HG03354 (cell line): ENCODE data around the gene VPS11.

Source experiments
- ATAC-seq: cut with Tn5 transposase; IDR thresholded peaks from one replicate; pipeline ENCODE4 v1.9.1; 2021; ENCODE audit warnings: mild to moderate bottlenecking; ENCODE audit not compliant: unreplicated experiment, poor library complexity, severe bottlenecking

The VPS11 gene

DNA sequence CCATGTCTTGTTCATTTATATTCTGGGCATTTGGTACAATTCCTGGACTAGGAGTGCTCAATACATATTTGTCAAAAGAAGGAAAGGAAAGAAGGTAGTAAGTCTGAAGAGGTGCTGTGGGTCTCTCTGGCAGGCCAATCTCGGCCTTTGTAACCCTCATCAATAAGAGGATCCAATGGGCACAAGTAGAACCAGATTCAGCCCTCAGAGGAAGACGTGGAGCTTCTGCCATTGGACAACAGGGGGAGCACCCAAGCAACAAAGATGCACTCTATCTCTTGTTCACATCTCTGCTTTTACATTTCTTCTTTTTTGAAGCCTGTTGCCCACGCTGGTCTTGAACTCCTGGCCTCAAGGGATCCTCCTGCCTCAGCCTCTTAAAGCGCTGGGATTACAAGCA, 2.2 kb upstream of the VPS11 start:
- no peak for ATAC-seq

DNA sequence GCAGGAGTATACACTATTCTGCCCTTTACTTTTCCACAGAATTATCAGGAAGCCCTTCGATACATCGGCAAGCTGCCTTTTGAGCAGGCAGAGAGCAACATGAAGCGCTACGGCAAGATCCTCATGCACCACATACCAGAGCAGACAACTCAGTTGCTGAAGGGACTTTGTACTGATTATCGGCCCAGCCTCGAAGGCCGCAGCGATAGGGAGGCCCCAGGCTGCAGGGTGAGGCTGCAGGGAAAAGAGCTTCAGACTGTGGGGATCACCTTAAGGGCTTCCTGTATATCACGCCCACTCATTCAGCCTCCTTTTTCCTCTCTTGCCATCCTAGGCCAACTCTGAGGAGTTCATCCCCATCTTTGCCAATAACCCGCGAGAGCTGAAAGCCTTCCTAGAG, 10.2 kb downstream of the VPS11 start:
- ATAC-seq = no peak

DNA sequence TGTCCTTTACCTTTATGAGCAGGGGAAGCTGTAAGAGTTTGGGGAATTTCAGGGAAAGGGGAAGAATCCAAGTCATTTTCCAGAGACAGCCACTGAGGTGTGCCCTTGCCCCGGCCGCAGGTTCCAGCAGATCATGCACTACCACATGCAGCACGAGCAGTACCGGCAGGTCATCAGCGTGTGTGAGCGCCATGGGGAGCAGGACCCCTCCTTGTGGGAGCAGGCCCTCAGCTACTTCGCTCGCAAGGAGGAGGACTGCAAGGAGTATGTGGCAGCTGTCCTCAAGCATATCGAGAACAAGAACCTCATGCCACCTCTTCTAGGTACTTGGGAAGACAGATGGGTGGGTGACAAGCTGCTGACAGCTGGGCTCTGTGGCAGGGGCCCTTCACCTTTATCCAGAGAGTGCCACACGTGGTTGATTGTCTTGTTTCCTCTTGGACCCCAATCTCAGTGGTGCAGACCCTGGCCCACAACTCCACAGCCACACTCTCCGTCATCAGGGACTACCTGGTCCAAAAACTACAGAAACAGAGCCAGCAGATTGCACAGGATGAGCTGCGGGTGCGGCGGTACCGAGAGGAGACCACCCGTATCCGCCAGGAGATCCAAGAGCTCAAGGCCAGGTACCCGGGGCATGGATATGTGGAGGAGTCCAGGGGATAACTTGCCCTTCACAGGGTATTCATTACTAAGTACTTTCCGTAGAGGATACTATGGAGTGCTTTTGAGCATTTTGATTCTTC, 11.2 kb downstream of the VPS11 start:
- no peak for ATAC-seq

DNA sequence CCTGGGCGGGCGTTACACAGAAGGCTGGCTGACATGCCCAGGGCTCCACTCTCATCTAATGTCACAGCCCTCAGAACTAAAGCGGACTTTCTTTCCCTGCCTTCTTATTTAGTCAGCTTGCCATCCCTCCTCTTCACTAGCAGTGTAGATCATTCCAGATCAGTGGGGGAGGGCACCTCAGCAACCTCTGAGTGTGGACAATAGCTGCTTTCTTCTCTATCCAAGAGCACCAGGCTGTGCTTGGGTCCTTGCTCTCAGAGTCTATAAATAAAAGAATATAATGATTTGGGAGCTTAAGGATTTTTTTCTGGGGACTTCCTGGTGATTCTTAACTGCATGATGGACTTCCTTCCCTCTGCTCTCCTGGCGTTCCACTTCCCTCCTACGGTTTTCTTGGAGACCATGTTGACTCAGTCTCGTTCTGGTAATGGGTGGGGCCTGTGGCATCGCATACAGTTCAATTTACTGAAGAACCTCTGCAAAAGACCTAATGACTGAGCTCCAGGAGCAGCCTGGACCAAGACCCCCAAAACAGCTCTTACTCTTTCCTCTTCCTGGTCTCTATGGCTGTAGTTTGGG, 14.2 kb downstream of the VPS11 start:
- no peak for ATAC-seq

DNA sequence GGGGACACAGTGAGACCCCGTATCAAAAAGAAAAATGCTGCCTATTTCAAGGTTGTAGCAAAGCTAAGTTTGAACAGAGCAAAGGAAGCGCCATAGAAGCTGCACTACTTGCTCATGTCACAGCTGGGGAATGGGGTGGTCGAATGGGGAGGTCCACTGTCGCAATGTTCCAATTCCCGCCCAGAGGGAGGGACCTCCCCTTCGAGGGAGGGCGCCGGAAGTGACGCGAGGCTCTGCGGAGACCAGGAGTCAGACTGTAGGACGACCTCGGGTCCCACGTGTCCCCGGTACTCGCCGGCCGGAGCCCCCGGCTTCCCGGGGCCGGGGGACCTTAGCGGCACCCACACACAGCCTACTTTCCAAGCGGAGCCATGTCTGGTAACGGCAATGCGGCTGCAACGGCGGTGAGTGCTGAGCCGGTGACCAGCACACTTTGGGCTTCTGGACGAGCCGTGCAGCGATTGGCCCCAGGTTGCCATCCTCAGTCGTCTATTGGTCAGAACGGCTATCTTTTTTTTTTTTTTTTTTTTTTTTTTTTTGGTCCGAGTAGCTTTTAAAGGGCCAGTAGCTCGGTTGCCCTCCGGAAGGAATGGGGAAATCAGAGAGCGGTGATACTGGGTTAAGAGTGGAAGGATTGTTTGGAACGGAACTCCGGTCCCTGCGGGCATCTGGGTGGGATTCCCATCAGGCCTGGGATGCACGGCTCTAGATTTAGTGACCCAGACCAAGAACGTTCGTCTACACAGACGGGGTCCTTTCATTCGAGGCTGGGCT, 17.2 kb downstream of the VPS11 start, which contains the start of gene HMBS:
TSS of gene HMBS (plus strand) at position 219 of the 774 bp plus-strand sequence. CDS start at position 372, 153 bp downstream.
- ATAC-seq = peak; percentile 91

DNA sequence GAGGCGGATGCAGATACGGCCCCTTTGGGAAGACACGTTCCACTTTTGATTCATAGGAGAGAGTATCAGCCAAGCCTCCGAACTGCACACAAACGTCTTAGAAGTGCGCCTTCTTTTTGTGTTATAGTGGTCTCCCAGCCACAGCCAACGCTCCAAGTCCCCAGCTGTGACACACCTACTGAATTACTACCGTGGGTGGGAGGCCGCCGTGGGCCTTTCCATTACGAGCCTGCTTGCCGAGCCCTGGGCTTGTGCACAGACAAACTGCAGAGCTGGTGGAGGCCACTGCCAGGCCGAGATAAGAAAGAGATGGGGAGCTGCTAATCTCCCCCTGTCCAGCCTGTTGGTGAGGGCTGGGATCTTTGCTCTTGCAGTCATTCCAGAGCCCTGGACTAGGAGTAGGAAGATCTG, 17.8 kb downstream of the VPS11 start:
- peak; percentile 10 for ATAC-seq

DNA sequence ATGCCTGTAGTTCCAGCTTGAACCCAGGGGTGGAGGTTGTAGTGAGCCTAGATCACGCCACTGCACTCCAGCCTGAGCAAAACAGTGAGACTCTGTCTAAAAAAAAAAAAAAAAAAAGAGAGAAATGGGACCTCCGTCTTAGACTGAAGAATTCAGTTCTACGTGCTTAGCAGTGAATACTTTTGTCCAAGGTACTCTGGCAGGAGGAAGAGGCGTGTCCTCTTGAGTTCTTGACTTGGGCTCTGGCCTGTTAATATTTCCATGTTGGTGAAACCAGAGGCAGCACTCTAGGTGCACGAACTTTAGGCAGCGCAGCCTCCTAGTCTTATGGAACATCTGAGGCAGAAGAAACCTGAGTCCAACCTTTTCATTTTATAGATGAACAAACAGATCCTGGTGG, 19.5 kb downstream of the VPS11 start:
- no peak for ATAC-seq

DNA sequence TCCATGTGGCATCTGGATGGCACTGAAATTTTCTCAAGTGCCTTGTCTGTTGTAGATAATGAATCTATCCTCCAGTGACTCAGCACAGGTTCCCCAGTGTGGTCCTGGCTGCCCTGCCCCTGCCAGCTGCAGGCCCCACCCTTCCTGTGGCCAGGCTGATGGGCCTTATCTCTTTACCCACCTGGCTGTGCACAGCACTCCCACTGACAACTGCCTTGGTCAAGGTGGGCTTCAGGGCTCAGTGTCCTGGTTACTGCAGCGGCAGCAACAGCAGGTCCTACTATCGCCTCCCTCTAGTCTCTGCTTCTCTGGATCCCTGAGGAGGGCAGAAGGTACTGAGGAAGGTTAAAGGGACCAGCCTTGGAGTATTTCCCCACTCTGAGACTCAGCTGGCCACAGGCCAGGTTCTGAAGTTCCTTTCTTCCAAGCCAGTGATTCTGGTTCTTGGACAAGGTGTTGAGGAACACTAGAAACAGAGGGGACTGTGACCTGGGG, 20.2 kb downstream of the VPS11 start:
- no peak for ATAC-seq

DNA sequence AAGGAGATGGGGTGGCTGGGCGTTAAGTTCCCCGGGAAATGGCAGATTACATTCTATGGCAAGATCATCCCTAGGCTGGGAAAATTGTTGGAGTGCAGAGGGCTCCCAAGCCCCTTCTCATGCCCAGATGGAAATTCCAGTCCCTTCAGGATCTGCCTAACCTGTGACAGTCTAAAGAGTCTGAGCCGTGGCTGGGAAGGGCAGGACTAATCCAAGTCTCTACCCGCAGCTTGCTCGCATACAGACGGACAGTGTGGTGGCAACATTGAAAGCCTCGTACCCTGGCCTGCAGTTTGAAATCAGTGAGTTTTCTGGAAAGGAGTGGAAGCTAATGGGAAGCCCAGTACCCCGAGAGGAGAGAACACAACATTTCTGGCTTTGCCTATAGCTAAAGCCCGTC, 20.8 kb downstream of the VPS11 start:
- no peak for ATAC-seq

DNA sequence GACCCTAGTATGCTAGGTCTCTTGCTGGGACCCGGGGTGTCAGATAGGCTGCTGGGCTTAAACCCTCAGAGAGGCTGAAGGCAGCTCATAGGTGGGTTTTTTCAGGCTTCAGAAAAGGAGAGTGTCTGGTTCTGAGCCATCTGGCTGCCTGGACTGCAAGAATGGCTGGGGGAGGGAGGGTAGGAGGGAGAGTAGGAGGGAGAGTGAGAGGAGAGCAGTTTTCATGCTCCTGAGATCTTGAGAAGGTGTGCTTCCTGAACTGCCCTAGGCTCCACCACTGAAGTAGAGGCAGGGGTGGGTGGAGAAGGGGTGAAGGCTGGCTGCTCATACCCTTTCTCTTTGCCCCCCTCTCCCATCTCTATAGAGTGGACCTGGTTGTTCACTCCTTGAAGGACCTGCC, 21.7 kb downstream of the VPS11 start:
- ATAC-seq = no peak

DNA sequence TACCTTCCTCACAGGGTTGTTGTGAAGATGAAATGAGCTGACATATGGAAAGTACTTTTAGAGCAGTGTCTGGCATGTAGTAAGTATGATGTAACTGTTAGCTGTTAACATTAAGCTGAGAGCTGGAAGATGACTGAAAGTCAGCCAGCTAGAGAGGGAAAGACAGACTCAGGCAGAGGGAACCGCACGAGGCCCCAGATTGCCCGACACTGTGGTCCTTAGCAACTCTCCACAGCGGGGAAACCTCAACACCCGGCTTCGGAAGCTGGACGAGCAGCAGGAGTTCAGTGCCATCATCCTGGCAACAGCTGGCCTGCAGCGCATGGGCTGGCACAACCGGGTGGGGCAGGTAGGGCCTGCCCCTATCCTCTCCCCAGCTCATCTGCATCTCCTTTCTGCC, 23.6 kb downstream of the VPS11 start:
- ATAC-seq = no peak

DNA sequence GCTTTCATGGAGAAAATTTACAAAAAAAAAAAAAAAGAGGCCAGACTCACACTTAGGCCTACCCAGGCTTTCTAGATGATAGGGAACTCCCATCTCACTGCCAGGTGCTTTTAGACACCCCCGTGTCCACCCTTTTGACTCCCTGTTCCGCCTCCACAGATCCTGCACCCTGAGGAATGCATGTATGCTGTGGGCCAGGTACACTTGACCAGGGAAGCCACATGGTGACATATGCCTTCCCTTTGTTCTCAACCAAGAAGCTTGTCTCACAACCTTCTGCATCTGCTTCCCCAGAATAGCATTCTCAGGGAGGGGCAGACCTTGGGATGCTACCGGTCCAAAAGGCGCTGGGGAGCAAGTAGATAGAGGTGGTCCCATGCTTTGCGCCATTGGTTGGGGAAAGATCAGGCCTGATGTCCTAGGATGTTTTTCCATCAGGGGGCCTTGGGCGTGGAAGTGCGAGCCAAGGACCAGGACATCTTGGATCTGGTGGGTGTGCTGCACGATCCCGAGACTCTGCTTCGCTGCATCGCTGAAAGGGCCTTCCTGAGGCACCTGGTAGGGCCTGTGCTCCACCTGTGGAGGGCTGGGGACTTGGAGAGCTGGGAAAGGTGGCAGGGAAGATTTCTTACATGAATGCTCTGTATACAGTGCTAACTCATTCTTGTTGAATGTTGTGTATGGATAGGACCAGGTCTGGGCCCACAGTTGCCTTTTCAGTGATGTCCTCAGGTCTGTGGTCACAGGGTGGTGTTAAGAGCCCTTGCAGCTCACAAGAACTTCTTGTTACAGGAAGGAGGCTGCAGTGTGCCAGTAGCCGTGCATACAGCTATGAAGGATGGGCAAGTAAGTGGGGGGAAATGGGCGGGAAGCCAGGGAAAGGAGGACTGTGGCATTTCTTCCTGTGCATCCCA, 24.6 kb downstream of the VPS11 start:
- no peak for ATAC-seq

DNA sequence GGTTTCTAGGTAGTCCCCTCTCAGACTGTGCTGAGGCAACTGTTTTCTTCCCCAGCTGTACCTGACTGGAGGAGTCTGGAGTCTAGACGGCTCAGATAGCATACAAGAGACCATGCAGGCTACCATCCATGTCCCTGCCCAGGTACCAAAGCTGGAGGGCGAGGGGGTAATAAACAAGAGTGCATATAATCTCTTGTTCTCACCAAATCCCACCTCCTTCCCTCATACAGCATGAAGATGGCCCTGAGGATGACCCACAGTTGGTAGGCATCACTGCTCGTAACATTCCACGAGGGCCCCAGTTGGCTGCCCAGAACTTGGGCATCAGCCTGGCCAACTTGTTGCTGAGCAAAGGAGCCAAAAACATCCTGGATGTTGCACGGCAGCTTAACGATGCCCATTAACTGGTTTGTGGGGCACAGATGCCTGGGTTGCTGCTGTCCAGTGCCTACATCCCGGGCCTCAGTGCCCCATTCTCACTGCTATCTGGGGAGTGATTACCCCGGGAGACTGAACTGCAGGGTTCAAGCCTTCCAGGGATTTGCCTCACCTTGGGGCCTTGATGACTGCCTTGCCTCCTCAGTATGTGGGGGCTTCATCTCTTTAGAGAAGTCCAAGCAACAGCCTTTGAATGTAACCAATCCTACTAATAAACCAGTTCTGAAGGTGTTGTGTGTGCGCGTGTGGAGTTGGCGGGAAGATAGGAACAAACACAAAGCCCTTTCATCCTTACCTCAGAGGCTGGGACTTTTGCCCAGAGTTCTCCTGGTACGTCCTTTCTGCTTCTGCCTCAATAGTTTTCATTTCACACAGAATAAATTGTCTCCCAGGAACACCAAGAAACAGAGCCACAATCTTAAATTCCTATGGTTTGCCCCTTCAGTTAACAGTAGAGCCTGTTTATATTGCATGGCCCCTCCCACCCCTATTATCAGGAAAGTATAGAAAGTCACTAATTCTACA, 25.5 kb downstream of the VPS11 start:
- ATAC-seq = no peak

DNA sequence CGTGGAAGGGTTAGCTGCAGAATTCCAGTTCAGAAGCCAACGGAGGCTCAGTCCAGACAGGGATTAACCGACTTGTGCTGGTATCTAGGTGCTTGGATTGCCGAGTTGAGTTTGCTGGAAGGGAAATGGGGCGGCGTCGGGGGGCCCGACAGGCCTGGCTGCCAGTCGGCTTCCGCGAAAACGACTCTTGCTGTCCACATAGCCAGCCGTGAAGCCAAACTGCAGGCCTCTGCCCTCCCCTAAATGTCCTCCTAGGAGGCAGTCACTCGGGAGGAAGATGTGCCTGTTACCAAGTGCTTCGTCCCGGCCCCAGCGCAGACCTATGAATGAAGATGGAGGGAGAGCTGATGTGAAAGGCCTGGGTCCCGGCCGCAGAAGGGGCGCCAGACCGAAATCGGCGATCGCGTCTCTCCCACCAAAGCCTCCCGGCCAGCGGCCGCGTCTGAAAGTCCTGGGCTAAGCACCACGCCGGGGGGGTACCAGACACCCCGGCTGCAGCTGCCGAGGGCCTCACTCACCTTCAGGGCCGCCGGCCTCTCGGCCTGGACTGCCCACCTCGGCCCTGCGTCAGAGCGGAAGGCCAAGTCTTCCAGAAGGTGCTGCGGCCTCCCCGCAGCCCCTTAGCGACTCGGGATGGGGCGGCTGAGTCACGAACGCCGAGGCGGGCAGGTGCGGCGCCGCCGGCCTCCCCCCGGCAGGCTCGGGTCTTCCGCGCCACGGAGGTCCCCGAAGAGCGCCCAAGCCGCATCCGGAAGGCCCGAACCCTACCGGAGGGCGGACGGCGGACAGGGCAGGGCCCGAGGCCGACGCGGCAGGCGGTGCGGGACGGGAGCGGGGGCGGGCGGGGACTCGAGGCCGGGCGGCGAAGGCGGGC, 26.6 kb downstream of the VPS11 start:
- ATAC-seq = peak; percentile 7

DNA sequence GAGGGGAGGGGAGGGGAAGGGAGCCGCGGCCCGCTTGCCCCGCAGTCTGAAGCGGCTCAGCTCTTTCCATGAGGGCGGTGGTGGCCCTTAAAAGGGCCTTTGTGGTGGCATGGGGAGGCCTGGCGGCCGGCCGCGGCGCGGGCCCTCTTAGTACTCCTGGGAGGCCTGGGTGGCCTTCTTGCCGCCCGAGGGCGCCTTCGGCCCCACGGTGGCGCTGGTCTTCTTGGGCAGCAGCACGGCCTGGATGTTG, 27.1 kb downstream of the VPS11 start:
- peak; percentile 44 for ATAC-seq

DNA sequence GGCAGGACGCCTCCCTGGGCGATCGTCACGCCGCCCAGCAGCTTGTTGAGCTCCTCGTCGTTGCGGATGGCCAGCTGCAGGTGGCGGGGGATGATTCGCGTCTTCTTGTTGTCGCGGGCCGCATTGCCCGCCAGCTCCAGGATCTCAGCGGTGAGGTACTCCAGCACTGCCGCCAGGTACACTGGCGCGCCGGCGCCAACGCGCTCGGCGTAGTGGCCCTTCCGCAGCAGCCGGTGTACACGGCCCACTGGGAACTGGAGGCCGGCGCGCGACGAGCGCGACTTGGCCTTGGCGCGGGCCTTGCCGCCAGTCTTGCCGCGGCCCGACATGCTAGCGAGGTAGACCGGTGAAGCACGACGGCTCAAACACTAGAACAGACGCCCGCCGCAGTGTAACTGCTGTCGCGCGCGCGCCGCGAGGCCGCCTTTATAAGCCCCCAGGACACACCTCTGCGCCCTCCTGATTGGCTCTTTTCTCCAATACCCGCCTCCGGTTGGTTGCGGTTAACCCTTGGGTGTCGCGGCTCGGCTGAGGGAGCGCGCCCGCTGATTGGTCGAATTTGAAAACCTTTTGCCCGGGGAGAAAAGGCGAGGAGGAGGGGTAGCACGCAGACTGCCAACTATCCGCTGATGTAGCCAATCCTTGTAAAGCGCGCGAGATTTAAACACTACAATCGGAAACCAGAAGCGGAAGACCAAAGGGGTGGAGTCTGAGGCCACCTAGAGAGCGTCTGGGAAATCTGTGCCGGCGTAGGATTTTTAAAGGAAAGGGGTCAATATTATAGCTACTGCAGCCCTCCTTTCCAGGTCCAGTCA, 27.7 kb downstream of the VPS11 start:
- ATAC-seq = peak; percentile 81

DNA sequence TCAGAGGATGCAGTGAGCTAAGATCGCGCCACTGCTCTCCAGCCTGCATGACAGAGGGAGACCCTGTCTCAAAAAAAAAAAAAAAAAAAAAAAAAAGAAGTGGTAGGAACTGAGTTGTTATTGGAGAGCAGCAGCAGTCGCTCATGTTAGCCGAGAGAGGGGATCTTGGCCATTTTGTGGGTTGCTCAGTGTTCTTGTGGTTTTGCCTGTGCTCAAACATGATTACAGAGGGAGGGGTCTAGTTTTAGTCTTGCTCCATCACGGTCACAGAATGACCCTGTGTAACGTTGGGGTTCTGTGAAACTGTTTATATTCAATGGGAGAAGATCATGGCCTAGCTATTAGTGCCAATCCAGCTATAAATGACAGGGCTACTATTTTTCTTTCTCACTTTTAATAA, 32.1 kb downstream of the VPS11 start:
- ATAC-seq = no peak
